Measurements from ENCODE around the gene CRYL1. TPM values are rescaled to one million over a fixed set of nuclear protein-coding genes. Genes with fewer than 3 reads are reported as not detected.

The CRYL1 gene
- total RNA-seq, 1 experiment from 2014 or later, result 26.5 TPM

GRCh38 chr13:20472531-20472930, 53.1 kb downstream of the CRYL1 start:
- POLR2A ChIA-PET, result no interaction called here
- H3K27ac ChIP-seq (ENCODE audit: low read depth, low read length), result no peak overlapping the region
- BruUV-seq (replicated peaks), result no TSS peak

More at GRCh38 chr13:20472531-20472930, 53.1 kb downstream of the CRYL1 start:
- Histone ChIP-seq H3K79me2 (ENCODE audit: insufficient read depth, low read length) (no peaks in the 10 kb centered on the region), H3K4me1 (ENCODE audit: control insufficient read depth in 1 of 2, insufficient read depth in 2 of 2, low read length in 2 of 2) (peaks cover 0 to 2% of the 10 kb centered on the region in 2 experiments; a peak in 2 of 4 replicates), H3K9me3 (ENCODE audit: control insufficient read depth in 1 of 2, insufficient read depth in 1 of 2, low read depth in 1 of 2, low read length in 2 of 2) (no peaks in the 10 kb centered on the region), H3K27me3 (ENCODE audit: insufficient read depth, low read length) (no peaks in the 10 kb centered on the region), H3K36me3 (ENCODE audit: control insufficient read depth in 1 of 2, insufficient read depth in 2 of 2, low read length in 2 of 2) (no peaks in the 10 kb centered on the region), H4K20me1 (ENCODE audit: insufficient read depth) (no peaks in the 10 kb centered on the region), H3K4me2 (ENCODE audit: low read length) (no peak overlapping the region), H3K9ac (ENCODE audit: low read length) (no peak overlapping the region), H3K9me2 (ENCODE audit: insufficient read depth) (no peaks in the 10 kb centered on the region), H3K4me3 (replicated peaks in 1 of 2; ENCODE audit: low read depth in 1 of 2, low read length in 2 of 2) (no peak overlapping the region), H2AFZ (ENCODE audit: low read depth, low read length, poor library complexity, severe bottlenecking) (no peak overlapping the region)
- no peak for TF ChIP-seq CBX3 (IDR thresholded peaks at IDR 0.05; ENCODE audit: low read depth)
- TF ChIP-seq ELF1 (IDR thresholded peaks at IDR 0.05; ENCODE audit: borderline replicate concordance, low read depth), result no peak
- no peak for TF ChIP-seq FOSL1 (IDR thresholded peaks at IDR 0.05; ENCODE audit: low read depth)
- TF ChIP-seq SIN3A (IDR thresholded peaks at IDR 0.05; ENCODE audit: low read depth), result no peak
- no peak for TF ChIP-seq CTCF (IDR thresholded peaks at IDR 0.05 in 2 of 3, conservative IDR thresholded peaks at IDR 0.05 in 1 of 3; ENCODE audit: borderline replicate concordance in 1 of 3, insufficient read depth in 1 of 3, low read depth in 2 of 3, low read length in 2 of 3)
- no peak for TF ChIP-seq RAD21 (IDR thresholded peaks at IDR 0.05; ENCODE audit: low read depth)
- TF ChIP-seq ZNF274 (IDR thresholded peaks at IDR 0.05; ENCODE audit: low read depth, low read length), result no peak
- TF ChIP-seq YY1 (IDR thresholded peaks at IDR 0.05; ENCODE audit: extremely low read depth, insufficient replicate concordance, low read depth, low read length), result no peak
- TF ChIP-seq SP1 (IDR thresholded peaks at IDR 0.05; ENCODE audit: low read depth), result no peak
- ATAC-seq (no peak), DNase-seq (ENCODE audit: low read depth, low spot score) (no peak)
- ChIA-PET RAD21 (ENCODE audit: low non-redundant PET in 1 of 2, low total read pairs in 2 of 2, uncharacterized antibody in 2 of 2, unreplicated experiment in 2 of 2) (no interaction called here), CTCF (no interaction called here)
- intact Hi-C loops (cut with micrococcal nuclease), result no loop called here

All from HCT116 (cell line).